Fibroblast of skin of scalp (primary cell): Measurements from ENCODE around the gene SLC16A6.
A peak's percentile ranks its signal among the peaks of the same experiment; 100 is the strongest.
"Not testable (repeated sequence)": the region's sequence is repeated elsewhere in the genome, so short reads cannot be mapped to it uniquely, and the experiment has no call there.

Experiments used
- DNase-seq: peaks from one replicate; pipeline ENCODE4 v3.0.0-alpha.2; 2013

SLC16A6 gene

GRCh38 chr17:68288804-68289203 lies 2.1 kb downstream of the SLC16A6 start:
- DNase-seq, result no peak

- no peak for DNase-seq
These were observed 2.6 kb downstream of the SLC16A6 start for GRCh38 chr17:68288375-68288774.

GRCh38 chr17:68281965-68282364 lies 9.0 kb downstream of the SLC16A6 start:
- DNase-seq, result not testable (repeated sequence)

- DNase-seq, result no peak
These were observed 13.1 kb downstream of the SLC16A6 start for GRCh38 chr17:68277807-68278206.

GRCh38 chr17:68276339-68276738 lies 14.6 kb downstream of the SLC16A6 start:
- DNase-seq, result not testable (repeated sequence)

GRCh38 chr17:68273722-68274121 lies 17.2 kb downstream of the SLC16A6 start:
- no peak for DNase-seq

- DNase-seq, result not testable (repeated sequence)
These were observed 25.1 kb downstream of the SLC16A6 start for GRCh38 chr17:68265833-68266232.

- peak; percentile 51 for DNase-seq
These were observed 27.7 kb downstream of the SLC16A6 start for GRCh38 chr17:68263101-68263681.

- not testable (repeated sequence) for DNase-seq
These were observed 28.5 kb downstream of the SLC16A6 start for GRCh38 chr17:68262467-68262866.

- no peak for DNase-seq
These were observed 30.7 kb downstream of the SLC16A6 start for GRCh38 chr17:68260051-68260762.

GRCh38 chr17:68259648-68259951 lies 31.3 kb downstream of the SLC16A6 start:
- not testable (repeated sequence) for DNase-seq

- DNase-seq, result peak; percentile 30
These were observed 31.9 kb downstream of the SLC16A6 start for GRCh38 chr17:68258890-68259647.

GRCh38 chr17:68257934-68258333 lies 33.0 kb downstream of the SLC16A6 start:
- no peak for DNase-seq

GRCh38 chr17:68256701-68257100 lies 34.2 kb downstream of the SLC16A6 start:
- not testable (repeated sequence) for DNase-seq

GRCh38 chr17:68255731-68256538 lies 35.0 kb downstream of the SLC16A6 start:
- DNase-seq, result no peak

GRCh38 chr17:68255151-68255550 lies 35.8 kb downstream of the SLC16A6 start:
- DNase-seq, result no peak

GRCh38 chr17:68253426-68253825 lies 37.5 kb downstream of the SLC16A6 start:
- not testable (repeated sequence) for DNase-seq

GRCh38 chr17:68249354-68249765 lies 41.6 kb downstream of the SLC16A6 start:
- DNase-seq, result no peak

- DNase-seq, result no peak
These were observed 42.0 kb downstream of the SLC16A6 start for GRCh38 chr17:68248891-68249290.

- DNase-seq, result peak; percentile 62
These were observed 42.6 kb downstream of the SLC16A6 start for GRCh38 chr17:68248199-68248825.

GRCh38 chr17:68247445-68248198 lies 43.3 kb downstream of the SLC16A6 start, which contains the start of gene AMZ2:
TSS of gene AMZ2 (plus strand) at chr17:68248043. CDS start at chr17:68250188, 2,145 bp downstream.
- peak; percentile 95 for DNase-seq
